ENCODE measurements around the gene NSUN7.

DNA sequence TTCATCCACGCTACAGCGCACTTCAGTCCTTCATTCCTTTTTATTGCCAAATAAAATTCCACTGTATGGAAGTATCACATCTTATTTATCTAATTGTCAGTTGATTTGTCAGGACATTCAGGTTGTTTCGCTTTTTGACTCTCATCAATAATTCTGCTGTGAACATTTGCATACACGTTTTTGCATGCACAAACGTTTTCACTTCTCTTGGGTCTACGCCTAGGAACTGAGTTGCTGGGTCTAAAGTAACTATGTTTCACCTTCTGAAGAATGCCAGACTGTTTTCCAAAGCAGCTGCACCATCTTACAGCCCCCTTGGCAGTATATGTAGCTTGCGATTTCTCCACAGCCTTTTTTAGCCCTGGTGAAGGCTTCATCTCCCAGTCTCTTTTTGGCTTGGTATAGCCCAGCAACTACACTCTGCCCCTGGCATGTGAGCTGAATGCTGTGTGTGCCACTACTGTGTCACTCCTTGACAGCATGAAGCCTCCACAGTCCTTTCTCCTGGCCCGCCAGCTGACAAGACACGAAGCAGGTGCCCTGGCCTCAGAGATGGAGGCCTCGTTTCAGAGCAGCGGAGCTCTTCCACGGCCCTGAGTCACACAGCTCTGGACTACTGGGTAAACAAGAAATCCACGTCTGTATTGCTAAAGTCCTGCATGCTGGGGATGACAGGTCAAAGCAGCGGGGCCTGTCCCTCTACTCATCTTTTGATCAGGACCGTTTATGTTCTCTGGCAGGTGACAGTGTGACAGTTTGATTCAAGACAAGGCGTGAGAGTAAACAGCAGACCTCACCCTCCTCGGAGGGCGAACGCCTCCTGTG, 75.5 kb downstream of the NSUN7 start:
- TF ChIP-seq, protein P1, sequence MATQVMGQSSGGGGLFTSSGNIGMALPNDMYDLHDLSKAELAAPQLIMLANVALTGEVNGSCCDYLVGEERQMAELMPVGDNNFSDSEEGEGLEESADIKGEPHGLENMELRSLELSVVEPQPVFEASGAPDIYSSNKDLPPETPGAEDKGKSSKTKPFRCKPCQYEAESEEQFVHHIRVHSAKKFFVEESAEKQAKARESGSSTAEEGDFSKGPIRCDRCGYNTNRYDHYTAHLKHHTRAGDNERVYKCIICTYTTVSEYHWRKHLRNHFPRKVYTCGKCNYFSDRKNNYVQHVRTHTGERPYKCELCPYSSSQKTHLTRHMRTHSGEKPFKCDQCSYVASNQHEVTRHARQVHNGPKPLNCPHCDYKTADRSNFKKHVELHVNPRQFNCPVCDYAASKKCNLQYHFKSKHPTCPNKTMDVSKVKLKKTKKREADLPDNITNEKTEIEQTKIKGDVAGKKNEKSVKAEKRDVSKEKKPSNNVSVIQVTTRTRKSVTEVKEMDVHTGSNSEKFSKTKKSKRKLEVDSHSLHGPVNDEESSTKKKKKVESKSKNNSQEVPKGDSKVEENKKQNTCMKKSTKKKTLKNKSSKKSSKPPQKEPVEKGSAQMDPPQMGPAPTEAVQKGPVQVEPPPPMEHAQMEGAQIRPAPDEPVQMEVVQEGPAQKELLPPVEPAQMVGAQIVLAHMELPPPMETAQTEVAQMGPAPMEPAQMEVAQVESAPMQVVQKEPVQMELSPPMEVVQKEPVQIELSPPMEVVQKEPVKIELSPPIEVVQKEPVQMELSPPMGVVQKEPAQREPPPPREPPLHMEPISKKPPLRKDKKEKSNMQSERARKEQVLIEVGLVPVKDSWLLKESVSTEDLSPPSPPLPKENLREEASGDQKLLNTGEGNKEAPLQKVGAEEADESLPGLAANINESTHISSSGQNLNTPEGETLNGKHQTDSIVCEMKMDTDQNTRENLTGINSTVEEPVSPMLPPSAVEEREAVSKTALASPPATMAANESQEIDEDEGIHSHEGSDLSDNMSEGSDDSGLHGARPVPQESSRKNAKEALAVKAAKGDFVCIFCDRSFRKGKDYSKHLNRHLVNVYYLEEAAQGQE (IDR thresholded peaks at IDR 0.05; ENCODE audit: borderline replicate concordance): no peak
- TF ChIP-seq, protein P2, sequence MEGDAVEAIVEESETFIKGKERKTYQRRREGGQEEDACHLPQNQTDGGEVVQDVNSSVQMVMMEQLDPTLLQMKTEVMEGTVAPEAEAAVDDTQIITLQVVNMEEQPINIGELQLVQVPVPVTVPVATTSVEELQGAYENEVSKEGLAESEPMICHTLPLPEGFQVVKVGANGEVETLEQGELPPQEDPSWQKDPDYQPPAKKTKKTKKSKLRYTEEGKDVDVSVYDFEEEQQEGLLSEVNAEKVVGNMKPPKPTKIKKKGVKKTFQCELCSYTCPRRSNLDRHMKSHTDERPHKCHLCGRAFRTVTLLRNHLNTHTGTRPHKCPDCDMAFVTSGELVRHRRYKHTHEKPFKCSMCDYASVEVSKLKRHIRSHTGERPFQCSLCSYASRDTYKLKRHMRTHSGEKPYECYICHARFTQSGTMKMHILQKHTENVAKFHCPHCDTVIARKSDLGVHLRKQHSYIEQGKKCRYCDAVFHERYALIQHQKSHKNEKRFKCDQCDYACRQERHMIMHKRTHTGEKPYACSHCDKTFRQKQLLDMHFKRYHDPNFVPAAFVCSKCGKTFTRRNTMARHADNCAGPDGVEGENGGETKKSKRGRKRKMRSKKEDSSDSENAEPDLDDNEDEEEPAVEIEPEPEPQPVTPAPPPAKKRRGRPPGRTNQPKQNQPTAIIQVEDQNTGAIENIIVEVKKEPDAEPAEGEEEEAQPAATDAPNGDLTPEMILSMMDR (IDR thresholded peaks at IDR 0.05; ENCODE audit: poor library complexity, severe bottlenecking): no peak
- TF ChIP-seq EP300 (conservative IDR thresholded peaks at IDR 0.05; ENCODE audit: poor library complexity, severe bottlenecking) (no peak), POLR2AphosphoS5 (IDR thresholded peaks at IDR 0.05) (no peak), EZH2 (IDR thresholded peaks at IDR 0.05; ENCODE audit: borderline replicate concordance, insufficient read depth, low read length, poor library complexity, severe bottlenecking) (no peak), TAF1 (IDR thresholded peaks at IDR 0.05; ENCODE audit: low read depth) (no peak), RAD21 (conservative IDR thresholded peaks at IDR 0.05) (no peak)

All from neural cell (in vitro differentiated cells).